ENCODE measurements around the gene HSPG2.

The HSPG2 gene

GRCh38 chr1:21873761-21874160, 63.3 kb downstream of the HSPG2 start:
- Histone ChIP-seq H3K27me3 (no peaks in the 10 kb centered on the region), H3K4me1 (peaks cover 0 to 42% (median 27%) of the 10 kb centered on the region in 4 donors), H3K4me3 (no peak overlapping the region), H3K27ac (peak overlapping the region; percentile 39 to 79), H3K36me3 (peaks cover 73 to 100% (median 85%) of the 10 kb centered on the region in 3 donors), H3K9me3 (no peaks in the 10 kb centered on the region)
- no peak for DNase-seq
- intact Hi-C loops (cut with DNase I; ENCODE audit: low total_unique reads): loop anchor here (5.0 kb wide), 1 partner anchor 84 kb away; no protein-coding TSS in a partner anchor
- no peak for TF ChIP-seq CTCF (IDR thresholded peaks at IDR 0.05)

- no peak for DNase-seq
- Histone ChIP-seq H3K36me3 (peaks cover 73 to 100% (median 85%) of the 10 kb centered on the region in 3 donors), H3K4me3 (no peak overlapping the region), H3K27ac (peak overlapping the region; percentile 39 to 79), H3K9me3 (no peaks in the 10 kb centered on the region), H3K27me3 (no peaks in the 10 kb centered on the region), H3K4me1 (peaks cover 0 to 42% (median 27%) of the 10 kb centered on the region in 4 donors)
- intact Hi-C loops (cut with DNase I; ENCODE audit: low total_unique reads): loop anchor here (5.0 kb wide), 1 partner anchor 84 kb away; no protein-coding TSS in a partner anchor
- no peak for TF ChIP-seq CTCF (IDR thresholded peaks at IDR 0.05)
These were observed 63.9 kb downstream of the HSPG2 start for GRCh38 chr1:21873174-21873573.

- DNase-seq: no peak
- intact Hi-C loops (cut with DNase I; ENCODE audit: low total_unique reads): loop anchor here (5.0 kb wide), 1 partner anchor 85 kb away; no protein-coding TSS in a partner anchor
- H3K4me3 ChIP-seq: no peak overlapping the region
- peaks cover 0 to 42% (median 27%) of the 10 kb centered on the region in 4 donors for H3K4me1 ChIP-seq
- peaks cover 73 to 100% (median 84%) of the 10 kb centered on the region in 3 donors for H3K36me3 ChIP-seq
- no peaks in the 10 kb centered on the region for H3K9me3 ChIP-seq
- H3K27ac ChIP-seq: peak overlapping the region; percentile 39 to 79
- no peaks in the 10 kb centered on the region for H3K27me3 ChIP-seq
- TF ChIP-seq CTCF (IDR thresholded peaks at IDR 0.05): no peak
These were observed 64.5 kb downstream of the HSPG2 start for GRCh38 chr1:21872445-21873079.

- Histone ChIP-seq H3K4me1 (peaks cover 0 to 42% (median 27%) of the 10 kb centered on the region in 4 donors), H3K4me3 (no peak overlapping the region), H3K27ac (peak overlapping the region; percentile 39 to 79), H3K9me3 (no peaks in the 10 kb centered on the region), H3K36me3 (peaks cover 69 to 98% (median 80%) of the 10 kb centered on the region in 3 donors), H3K27me3 (no peaks in the 10 kb centered on the region)
- no peak for TF ChIP-seq CTCF (IDR thresholded peaks at IDR 0.05)
- no peak for DNase-seq
- intact Hi-C loops (cut with DNase I; ENCODE audit: low total_unique reads): loop anchor here (5.0 kb wide), 1 partner anchor 85 kb away; no protein-coding TSS in a partner anchor
These were observed 65.2 kb downstream of the HSPG2 start for GRCh38 chr1:21871943-21872342.

GRCh38 chr1:21870611-21871010, 66.5 kb downstream of the HSPG2 start:
- H3K4me3 ChIP-seq: no peak overlapping the region
- no peaks in the 10 kb centered on the region for H3K9me3 ChIP-seq
- intact Hi-C loops (cut with DNase I; ENCODE audit: low total_unique reads): loop anchor here (5.0 kb wide), 1 partner anchor 87 kb away; no protein-coding TSS in a partner anchor
- H3K27me3 ChIP-seq: no peaks in the 10 kb centered on the region
- H3K36me3 ChIP-seq: peaks cover 68 to 98% (median 80%) of the 10 kb centered on the region in 3 donors
- no peak for DNase-seq
- no peak for TF ChIP-seq CTCF (IDR thresholded peaks at IDR 0.05)
- peak overlapping the region; percentile 78 to 79 for H3K27ac ChIP-seq
- peaks cover 0 to 42% (median 27%) of the 10 kb centered on the region in 4 donors for H3K4me1 ChIP-seq

Data from tibial artery (tissue), 4 donors.